ENCODE data around the gene GNGT2. TPM values are rescaled to one million over a fixed set of nuclear protein-coding genes. Genes with fewer than 3 reads are reported as not detected.
A peak's percentile ranks its signal among the peaks of the same experiment; 100 is the strongest.

The GNGT2 gene
- total and polyA plus RNA-seq, 2 experiments from 2014 or later: not detected

DNA sequence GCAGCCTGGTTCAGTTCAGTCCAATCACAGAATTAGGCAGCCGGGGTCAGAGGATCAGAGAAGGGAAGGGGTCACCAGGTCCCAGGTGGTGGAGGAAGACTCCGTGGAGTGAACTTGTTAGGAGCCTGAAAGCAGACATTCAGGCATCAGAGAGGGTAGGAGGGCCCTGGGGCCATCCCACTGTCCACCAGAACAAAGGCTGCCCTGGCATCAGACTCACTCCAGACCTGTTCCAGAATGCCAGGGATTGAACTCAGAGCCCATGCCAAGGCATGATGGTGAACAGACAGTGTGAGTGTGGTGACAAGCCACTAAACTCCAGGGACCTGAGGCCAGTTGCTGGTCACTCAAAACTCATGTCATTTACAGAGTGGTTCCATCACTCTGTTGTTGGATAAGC lies 40.2 kb downstream of the GNGT2 start:
- TF ChIP-seq EZH2phosphoT487 (IDR thresholded peaks at IDR 0.05; ENCODE audit: insufficient read depth, low read depth): no peak
- TF ChIP-seq EZH2 (IDR thresholded peaks at IDR 0.05; ENCODE audit: insufficient read depth, poor library complexity, severe bottlenecking): no peak
- no peaks in the 10 kb centered on the region for H3F3A ChIP-seq (ENCODE audit: insufficient read depth)
- H3K79me2 ChIP-seq (ENCODE audit: insufficient read depth): no peaks in the 10 kb centered on the region
- H3K4me1 ChIP-seq (ENCODE audit: insufficient read depth): no peaks in the 10 kb centered on the region
- no peak overlapping the region for H3K9ac ChIP-seq
- no peaks in the 10 kb centered on the region for H4K20me1 ChIP-seq (ENCODE audit: insufficient read depth)
- H3K9me3 ChIP-seq (ENCODE audit: low read depth): no peaks in the 10 kb centered on the region
- no peak for DNase-seq
- H3K27ac ChIP-seq: no peak overlapping the region
- in situ Hi-C loops (cut with MboI): no loop called here
- H3K4me3 ChIP-seq: no peak overlapping the region
- H3K27me3 ChIP-seq (replicated peaks; ENCODE audit: insufficient read depth): peaks cover 31% of the 10 kb centered on the region
- 23 to 25% methylated on average over 2 of the region's 2 CpGs for WGBS, 2 experiments (ENCODE audit: low coverage in 1 of 2, low lambda C conversion rate in 2 of 2, missing lambda C conversion rate in 2 of 2)
- no peaks in the 10 kb centered on the region for H3K9me2 ChIP-seq (ENCODE audit: insufficient read depth)
- H3K4me2 ChIP-seq (ENCODE audit: unreplicated experiment): no peak overlapping the region
- no peak overlapping the region for H2AFZ ChIP-seq
- no peaks in the 10 kb centered on the region for H3K36me3 ChIP-seq (ENCODE audit: low read depth)

DNA sequence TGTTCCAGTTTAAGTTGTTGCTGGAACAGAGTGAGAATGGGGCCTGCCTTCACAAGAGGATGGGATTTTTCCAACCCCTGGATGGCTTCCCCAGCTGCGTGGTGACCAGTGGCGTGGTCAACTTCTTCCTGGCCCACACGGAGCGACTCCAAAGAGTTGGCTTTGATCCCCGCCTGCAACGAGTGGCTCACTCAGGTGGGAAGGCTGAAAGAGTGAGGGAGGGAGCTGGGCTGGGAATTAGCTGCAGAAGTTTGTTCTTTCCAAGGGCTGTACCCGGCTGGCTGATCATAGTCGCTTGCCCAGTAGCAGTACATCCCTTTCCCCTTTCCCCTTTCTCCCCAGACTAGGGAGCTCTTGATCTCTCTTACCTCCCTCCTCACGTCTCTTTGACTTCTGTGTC lies 41.7 kb downstream of the GNGT2 start:
- 49 to 56% methylated on average over 8 to 9 of the region's 9 CpGs for WGBS, 2 experiments (ENCODE audit: low coverage in 1 of 2, low lambda C conversion rate in 2 of 2, missing lambda C conversion rate in 2 of 2)
- Histone ChIP-seq H3K27me3 (replicated peaks; ENCODE audit: insufficient read depth) (peaks cover 35% of the 10 kb centered on the region), H3K9ac (no peak overlapping the region), H4K20me1 (ENCODE audit: insufficient read depth) (no peaks in the 10 kb centered on the region), H3K4me1 (ENCODE audit: insufficient read depth) (no peaks in the 10 kb centered on the region), H3K36me3 (ENCODE audit: low read depth) (no peaks in the 10 kb centered on the region), H3K4me3 (no peak overlapping the region), H3K4me2 (ENCODE audit: unreplicated experiment) (no peak overlapping the region), H3K9me3 (ENCODE audit: low read depth) (no peaks in the 10 kb centered on the region), H3F3A (ENCODE audit: insufficient read depth) (no peaks in the 10 kb centered on the region), H2AFZ (no peak overlapping the region), H3K27ac (no peak overlapping the region), H3K79me2 (ENCODE audit: insufficient read depth) (no peaks in the 10 kb centered on the region), H3K9me2 (ENCODE audit: insufficient read depth) (no peaks in the 10 kb centered on the region)
- no peak for TF ChIP-seq EZH2 (IDR thresholded peaks at IDR 0.05; ENCODE audit: insufficient read depth, poor library complexity, severe bottlenecking)
- TF ChIP-seq EZH2phosphoT487 (IDR thresholded peaks at IDR 0.05; ENCODE audit: insufficient read depth, low read depth): no peak
- DNase-seq: no peak
- in situ Hi-C loops (cut with MboI): no loop called here

DNA sequence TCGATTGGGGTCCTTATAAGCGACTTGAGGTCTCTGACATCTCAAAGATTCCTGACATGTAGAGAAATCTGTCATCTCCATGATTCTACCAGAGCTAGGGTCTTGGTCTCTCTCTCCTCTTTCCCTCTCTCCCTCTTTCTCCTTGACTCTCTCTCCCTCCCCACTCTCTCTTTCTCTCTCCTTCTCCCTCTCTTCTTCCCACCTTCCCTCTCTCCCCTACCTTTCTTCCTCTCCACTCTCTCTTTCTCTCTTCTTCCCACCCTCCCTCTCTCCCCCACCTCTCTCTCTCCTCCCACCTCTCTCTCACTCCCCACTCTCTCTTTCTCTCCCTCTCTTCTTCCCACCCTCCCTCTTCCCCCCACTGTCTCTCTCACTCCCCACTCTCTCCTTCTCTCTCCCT lies 45.2 kb downstream of the GNGT2 start:
- Histone ChIP-seq H3K4me2 (ENCODE audit: unreplicated experiment) (no peak overlapping the region), H3K79me2 (ENCODE audit: insufficient read depth) (no peaks in the 10 kb centered on the region), H3K36me3 (ENCODE audit: low read depth) (no peaks in the 10 kb centered on the region), H3F3A (ENCODE audit: insufficient read depth) (no peaks in the 10 kb centered on the region), H3K4me3 (no peak overlapping the region), H3K27ac (no peak overlapping the region), H2AFZ (no peak overlapping the region), H4K20me1 (ENCODE audit: insufficient read depth) (no peaks in the 10 kb centered on the region), H3K9me2 (ENCODE audit: insufficient read depth) (no peaks in the 10 kb centered on the region), H3K9ac (no peak overlapping the region), H3K9me3 (ENCODE audit: low read depth) (no peaks in the 10 kb centered on the region), H3K4me1 (ENCODE audit: insufficient read depth) (no peaks in the 10 kb centered on the region), H3K27me3 (replicated peaks; ENCODE audit: insufficient read depth) (peaks cover 40% of the 10 kb centered on the region)
- DNase-seq: no peak
- in situ Hi-C loops (cut with MboI): no loop called here
- TF ChIP-seq EZH2 (IDR thresholded peaks at IDR 0.05; ENCODE audit: insufficient read depth, poor library complexity, severe bottlenecking): no peak
- TF ChIP-seq EZH2phosphoT487 (IDR thresholded peaks at IDR 0.05; ENCODE audit: insufficient read depth, low read depth): no peak
- WGBS, 2 experiments (ENCODE audit: low coverage in 1 of 2, low lambda C conversion rate in 2 of 2, missing lambda C conversion rate in 2 of 2): 64% methylated on average over 2 of the region's 2 CpGs

DNA sequence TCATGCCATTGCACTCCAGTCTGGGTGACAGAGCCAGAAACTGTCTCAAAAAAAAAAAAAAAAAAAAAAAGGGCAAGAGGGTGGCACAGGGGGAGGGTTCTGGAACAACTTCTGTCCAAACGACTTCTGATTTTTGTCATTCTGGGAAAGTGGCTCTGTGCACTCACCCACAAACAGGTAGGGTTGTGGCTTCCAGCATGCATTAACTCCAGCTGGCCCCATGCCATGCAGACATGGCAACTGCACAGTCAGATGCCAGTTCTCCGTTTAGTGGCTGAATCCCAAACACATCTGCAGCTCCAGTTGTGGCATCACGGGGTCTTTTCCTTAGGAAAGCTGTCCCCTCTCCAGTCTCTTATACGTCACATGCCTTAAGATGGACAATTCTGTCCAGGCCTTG lies 47.5 kb downstream of the GNGT2 start:
- no peaks in the 10 kb centered on the region for H3K79me2 ChIP-seq (ENCODE audit: insufficient read depth)
- no peaks in the 10 kb centered on the region for H3K4me1 ChIP-seq (ENCODE audit: insufficient read depth)

DNA sequence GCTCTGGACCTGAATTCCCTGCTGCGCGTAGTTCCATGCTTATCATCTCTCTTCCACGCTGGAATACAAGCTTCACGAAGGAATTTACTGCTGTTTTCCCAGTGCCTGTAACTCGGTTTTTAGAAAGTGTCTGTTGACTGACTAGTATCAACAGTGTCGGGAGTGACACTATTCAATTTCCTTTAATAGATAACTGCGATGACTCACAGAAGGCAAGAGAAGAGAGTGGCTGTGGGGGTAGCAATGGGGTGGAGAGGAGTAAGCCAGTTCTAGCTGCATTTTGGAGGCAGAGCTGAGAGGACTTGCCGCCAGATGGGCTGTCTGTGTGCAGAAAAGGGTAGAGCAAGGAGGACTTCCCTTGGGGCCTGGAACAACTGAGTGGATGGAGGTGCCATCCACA lies 52.6 kb downstream of the GNGT2 start:
- Histone ChIP-seq H3K9me2 (ENCODE audit: insufficient read depth) (no peaks in the 10 kb centered on the region), H3K79me2 (ENCODE audit: insufficient read depth) (no peaks in the 10 kb centered on the region), H2AFZ (no peak overlapping the region), H4K20me1 (ENCODE audit: insufficient read depth) (no peaks in the 10 kb centered on the region), H3K36me3 (ENCODE audit: low read depth) (no peaks in the 10 kb centered on the region), H3K9ac (no peak overlapping the region), H3F3A (ENCODE audit: insufficient read depth) (no peaks in the 10 kb centered on the region), H3K27me3 (replicated peaks; ENCODE audit: insufficient read depth) (peaks cover 31% of the 10 kb centered on the region), H3K4me2 (ENCODE audit: unreplicated experiment) (no peak overlapping the region), H3K27ac (no peak overlapping the region), H3K4me1 (ENCODE audit: insufficient read depth) (no peaks in the 10 kb centered on the region), H3K9me3 (ENCODE audit: low read depth) (no peaks in the 10 kb centered on the region), H3K4me3 (no peak overlapping the region)
- TF ChIP-seq EZH2phosphoT487 (IDR thresholded peaks at IDR 0.05; ENCODE audit: insufficient read depth, low read depth) (no peak), EZH2 (IDR thresholded peaks at IDR 0.05; ENCODE audit: insufficient read depth, poor library complexity, severe bottlenecking) (no peak)
- in situ Hi-C loops (cut with MboI): no loop called here
- 65 to 70% methylated on average over 8 of the region's 8 CpGs for WGBS, 2 experiments (ENCODE audit: low coverage in 1 of 2, low lambda C conversion rate in 2 of 2, missing lambda C conversion rate in 2 of 2)
- DNase-seq: peak; percentile 22

More for the DNA sequence above, 47.5 kb downstream of the GNGT2 start:
- TF ChIP-seq EZH2 (IDR thresholded peaks at IDR 0.05; ENCODE audit: insufficient read depth, poor library complexity, severe bottlenecking): no peak
- TF ChIP-seq EZH2phosphoT487 (IDR thresholded peaks at IDR 0.05; ENCODE audit: insufficient read depth, low read depth): no peak
- Histone ChIP-seq H3K27me3 (replicated peaks; ENCODE audit: insufficient read depth) (peaks cover 33% of the 10 kb centered on the region; the same call in 1 of the 2 replicates), H3K4me2 (ENCODE audit: unreplicated experiment) (no peak overlapping the region), H3K36me3 (ENCODE audit: low read depth) (no peaks in the 10 kb centered on the region), H4K20me1 (ENCODE audit: insufficient read depth) (no peaks in the 10 kb centered on the region), H3K9me3 (ENCODE audit: low read depth) (no peaks in the 10 kb centered on the region), H2AFZ (no peak overlapping the region), H3K9me2 (ENCODE audit: insufficient read depth) (no peaks in the 10 kb centered on the region), H3K9ac (no peak overlapping the region), H3F3A (ENCODE audit: insufficient read depth) (no peaks in the 10 kb centered on the region), H3K27ac (no peak overlapping the region), H3K4me3 (no peak overlapping the region)
- in situ Hi-C loops (cut with MboI): no loop called here
- WGBS, 2 experiments (ENCODE audit: low coverage in 1 of 2, low lambda C conversion rate in 2 of 2, missing lambda C conversion rate in 2 of 2): 40 to 43% methylated on average over 4 of the region's 4 CpGs
- no peak for DNase-seq
